ENCODE data around the gene LIPN.

DNA sequence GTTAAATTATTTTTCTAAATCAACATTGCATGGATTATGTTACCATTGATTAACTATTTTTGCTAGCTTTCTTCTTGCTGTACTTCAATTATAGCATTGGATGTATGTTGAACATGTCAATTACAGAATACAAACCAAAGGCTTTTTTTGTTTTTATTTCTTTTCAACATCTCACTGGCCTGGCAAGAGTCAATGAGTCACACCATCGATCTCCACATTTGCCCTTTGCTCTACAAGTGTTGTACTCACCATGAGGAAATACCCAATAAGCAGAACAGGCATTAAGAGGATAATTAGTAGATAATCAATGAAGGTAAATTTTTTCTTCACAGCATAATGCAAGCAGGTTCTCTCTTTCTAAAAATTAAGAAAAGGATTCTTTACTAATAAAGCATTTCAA, 68.5 kb downstream of the LIPN start:
- TF ChIP-seq, protein P1, sequence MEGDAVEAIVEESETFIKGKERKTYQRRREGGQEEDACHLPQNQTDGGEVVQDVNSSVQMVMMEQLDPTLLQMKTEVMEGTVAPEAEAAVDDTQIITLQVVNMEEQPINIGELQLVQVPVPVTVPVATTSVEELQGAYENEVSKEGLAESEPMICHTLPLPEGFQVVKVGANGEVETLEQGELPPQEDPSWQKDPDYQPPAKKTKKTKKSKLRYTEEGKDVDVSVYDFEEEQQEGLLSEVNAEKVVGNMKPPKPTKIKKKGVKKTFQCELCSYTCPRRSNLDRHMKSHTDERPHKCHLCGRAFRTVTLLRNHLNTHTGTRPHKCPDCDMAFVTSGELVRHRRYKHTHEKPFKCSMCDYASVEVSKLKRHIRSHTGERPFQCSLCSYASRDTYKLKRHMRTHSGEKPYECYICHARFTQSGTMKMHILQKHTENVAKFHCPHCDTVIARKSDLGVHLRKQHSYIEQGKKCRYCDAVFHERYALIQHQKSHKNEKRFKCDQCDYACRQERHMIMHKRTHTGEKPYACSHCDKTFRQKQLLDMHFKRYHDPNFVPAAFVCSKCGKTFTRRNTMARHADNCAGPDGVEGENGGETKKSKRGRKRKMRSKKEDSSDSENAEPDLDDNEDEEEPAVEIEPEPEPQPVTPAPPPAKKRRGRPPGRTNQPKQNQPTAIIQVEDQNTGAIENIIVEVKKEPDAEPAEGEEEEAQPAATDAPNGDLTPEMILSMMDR (IDR thresholded peaks at IDR 0.05): no peak
- TF ChIP-seq POLR2A (IDR thresholded peaks at IDR 0.05): no peak

All from adrenal gland (tissue), 5 donors.